ENCODE results near the gene TSTD2.

- no peak for TF ChIP-seq POLR2AphosphoS5 (IDR thresholded peaks at IDR 0.05; ENCODE audit: low read depth, low read length)
- no peak for TF ChIP-seq POLR2A (IDR thresholded peaks at IDR 0.05; ENCODE audit: low read depth, low read length)
Measured at GRCh38 chr9:97623946-97624345, 9.2 kb downstream of the TSTD2 start.
